A673 (cell line): ENCODE results near the gene HOXD9. TPM values are rescaled to one million over a fixed set of nuclear protein-coding genes. Genes with fewer than 3 reads are reported as not detected.
A peak's percentile ranks its signal among the peaks of the same experiment; 100 is the strongest.

Experiments
- Bru-seq: library from RNA; stranded (reverse); fragments of 400-500 nt; gene quantifications from one replicate; lab custom pipeline; 2021; lab: Mats Ljungman, UMichigan
- BruChase-seq, 2 experiments: library from RNA; stranded (reverse); fragments of 400-500 nt; gene quantifications; one replicate each; lab custom pipeline; 2021; lab: Mats Ljungman, UMichigan
- BruUV-seq: library from RNA; stranded (reverse); fragments of 400-500 nt; replicated peaks from 2 replicates; lab custom pipeline; 2021; lab: Mats Ljungman, UMichigan
- CTCF ChIA-PET: fragments of 300-600 bp; sonication (Branson Sonifier 250); formaldehyde crosslinking; loops from one replicate; lab custom pipeline; 2022; ENCODE audit warnings: antibody characterized with exemption; lab: Charles Lee
- POLR2A ChIA-PET: fragments of 300-600 bp; sonication (Branson Sonifier 250); formaldehyde crosslinking; loops from one replicate; lab custom pipeline; 2022; ENCODE audit warnings: antibody characterized with exemption; ENCODE audit not compliant: low non-redundant PET; lab: Charles Lee
- DNase-seq: peaks from one replicate; pipeline ENCODE4 v3.0.0-alpha.2; 2015; ENCODE audit warnings: low spot score
- H3K27ac ChIP-seq: fragments of 200-600 bp; sonication (generic); 2 replicates; pipeline ENCODE4 v1.5.1; 2016; ENCODE audit warnings: mixed run types, low read depth, mild to moderate bottlenecking, mixed read lengths, antibody characterized with exemption, low read length; ENCODE audit not compliant: poor library complexity, severe bottlenecking
- H3K27me3 ChIP-seq: fragments of 200-600 bp; sonication (generic); replicated peaks from 2 replicates; pipeline ENCODE4 v1.6.1; 2017; ENCODE audit warnings: mixed run types, low read depth, mild to moderate bottlenecking, mixed read lengths, antibody characterized with exemption, low read length; ENCODE audit not compliant: insufficient read depth, poor library complexity
- H3K36me3 ChIP-seq: fragments of 200-600 bp; sonication (generic); 2 replicates; pipeline ENCODE4 v1.6.1; 2016; ENCODE audit warnings: mixed run types, mild to moderate bottlenecking, mixed read lengths, antibody characterized with exemption, low read length; ENCODE audit not compliant: insufficient read depth, poor library complexity, severe bottlenecking
- H3K4me1 ChIP-seq: fragments of 200-600 bp; sonication (generic); 2 replicates; pipeline ENCODE4 v1.6.1; 2017; ENCODE audit warnings: mixed run types, mild to moderate bottlenecking, mixed read lengths, antibody characterized with exemption, low read length; ENCODE audit not compliant: insufficient read depth, poor library complexity, severe bottlenecking
- H3K4me3 ChIP-seq: fragments of 200-600 bp; sonication (generic); 2 replicates; pipeline ENCODE4 v1.5.1; 2016; ENCODE audit warnings: low read depth, mixed run types, mild to moderate bottlenecking, mixed read lengths, low read length; ENCODE audit not compliant: poor library complexity, severe bottlenecking
- H3K9me3 ChIP-seq: fragments of 200-600 bp; sonication (generic); 2 replicates; pipeline ENCODE4 v1.6.1; 2016; ENCODE audit warnings: mixed run types, low read depth, mild to moderate bottlenecking, mixed read lengths, antibody characterized with exemption, low read length; ENCODE audit not compliant: poor library complexity, severe bottlenecking
- EZH2 ChIP-seq: fragments of 200-600 bp; sonication (generic); IDR thresholded peaks from 2 replicates; pipeline ENCODE4 v1.6.1; 2017; ENCODE audit warnings: borderline replicate concordance, low read depth, mild to moderate bottlenecking, mixed read lengths, antibody characterized with exemption, low read length; ENCODE audit not compliant: poor library complexity, severe bottlenecking
- intact Hi-C: fragments of 100-400 bp; cut with micrococcal nuclease; formaldehyde crosslinking; loops from one replicate; pipeline ENCODE4 v1.10.0; 2022; ENCODE audit not compliant: unreplicated experiment
- long read RNA-seq: library from polyadenylated mRNA; stranded (forward); transcript quantifications from one replicate; pipeline ENCODE4 v2.0.0, GENCODE V29; 2022
- total RNA-seq: library from RNA; stranded (reverse); gene quantifications from 2 replicates; pipeline ENCODE4 v1.2.3, GENCODE V29; 2021
- TF ChIP-seq, protein P1 (sequence below): fragments of 300-800, 200-600 bp; sonication (generic); conservative IDR thresholded peaks from 2 replicates; pipeline ENCODE4 v1.5.1; 2017; ENCODE audit warnings: low read depth, mild to moderate bottlenecking, antibody characterized with exemption, low read length, moderate library complexity, mixed read lengths

The HOXD9 gene
- total RNA-seq: 63.0 and 64.9 TPM in 2 replicates
- Bru-seq, nascent RNA: percentile 92 among the genes with signal in this experiment
- BruChase-seq, experiment 1, labeled RNA remaining after a 2-hour chase: percentile 98 among the genes with signal in this experiment
- percentile 95 among the genes with signal in this experiment for BruChase-seq, experiment 2, labeled RNA remaining after a 6-hour chase
- long read RNA-seq, transcript HOXD9-201 (2 exons, 1,870 nt): major isoform, 66 of 99 reads
- long read RNA-seq, partial matches to known transcripts: 1 of 99 reads
- long read RNA-seq, other reads (novel, unspliced or antisense): 32 of 99 reads

DNA sequence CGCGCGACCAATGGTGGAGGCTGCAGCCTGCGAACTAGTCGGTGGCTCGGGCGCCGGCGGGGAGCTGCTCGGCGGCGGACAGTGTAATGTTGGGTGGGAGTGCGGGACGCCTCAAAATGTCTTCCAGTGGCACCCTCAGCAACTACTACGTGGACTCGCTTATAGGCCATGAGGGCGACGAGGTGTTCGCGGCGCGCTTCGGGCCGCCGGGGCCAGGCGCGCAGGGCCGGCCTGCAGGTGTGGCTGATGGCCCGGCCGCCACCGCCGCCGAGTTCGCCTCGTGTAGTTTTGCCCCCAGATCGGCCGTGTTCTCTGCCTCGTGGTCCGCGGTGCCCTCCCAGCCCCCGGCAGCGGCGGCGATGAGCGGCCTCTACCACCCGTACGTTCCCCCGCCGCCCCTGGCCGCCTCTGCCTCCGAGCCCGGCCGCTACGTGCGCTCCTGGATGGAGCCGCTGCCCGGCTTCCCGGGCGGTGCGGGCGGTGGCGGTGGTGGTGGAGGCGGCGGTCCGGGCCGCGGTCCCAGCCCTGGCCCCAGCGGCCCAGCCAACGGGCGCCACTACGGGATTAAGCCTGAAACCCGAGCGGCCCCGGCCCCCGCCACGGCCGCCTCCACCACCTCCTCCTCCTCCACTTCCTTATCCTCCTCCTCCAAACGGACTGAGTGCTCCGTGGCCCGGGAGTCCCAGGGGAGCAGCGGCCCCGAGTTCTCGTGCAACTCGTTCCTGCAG is at the start of gene HOXD9:
HOXD9 (plus strand) TSS at position 37 of the 728 bp plus-strand sequence; CDS start at position 87, 50 bp downstream.
- peak within 1 kb of the TSS; percentile 98 for H3K27ac ChIP-seq
- intact Hi-C loops: loop anchor here (10.0 kb wide), 1 partner anchor 1632 kb away; no protein-coding TSS in a partner anchor
- ChIA-PET CTCF (interaction anchor here (0.6 to 2.1 kb wide), 5 partner anchors 12 to 531 kb away, joined by 3 to 8 read pairs (median 4); no protein-coding TSS in a partner anchor), POLR2A (interaction anchor here (0.7 kb wide), 1 partner anchor 804 kb away, joined by 8 read pairs; no protein-coding TSS in a partner anchor)
- H3K4me3 ChIP-seq: peak within 1 kb of the TSS; percentile 71
- DNase-seq: peak; percentile 92
- no peaks in the 10 kb centered on the region for H3K27me3 ChIP-seq
- no TSS peak for BruUV-seq
- peaks cover 59% of the 10 kb centered on the region for H3K36me3 ChIP-seq
- H3K4me1 ChIP-seq: peaks cover 62% of the 10 kb centered on the region
- H3K9me3 ChIP-seq: no peaks in the 10 kb centered on the region
- TF ChIP-seq EZH2: no peak
- TF ChIP-seq, protein P1, sequence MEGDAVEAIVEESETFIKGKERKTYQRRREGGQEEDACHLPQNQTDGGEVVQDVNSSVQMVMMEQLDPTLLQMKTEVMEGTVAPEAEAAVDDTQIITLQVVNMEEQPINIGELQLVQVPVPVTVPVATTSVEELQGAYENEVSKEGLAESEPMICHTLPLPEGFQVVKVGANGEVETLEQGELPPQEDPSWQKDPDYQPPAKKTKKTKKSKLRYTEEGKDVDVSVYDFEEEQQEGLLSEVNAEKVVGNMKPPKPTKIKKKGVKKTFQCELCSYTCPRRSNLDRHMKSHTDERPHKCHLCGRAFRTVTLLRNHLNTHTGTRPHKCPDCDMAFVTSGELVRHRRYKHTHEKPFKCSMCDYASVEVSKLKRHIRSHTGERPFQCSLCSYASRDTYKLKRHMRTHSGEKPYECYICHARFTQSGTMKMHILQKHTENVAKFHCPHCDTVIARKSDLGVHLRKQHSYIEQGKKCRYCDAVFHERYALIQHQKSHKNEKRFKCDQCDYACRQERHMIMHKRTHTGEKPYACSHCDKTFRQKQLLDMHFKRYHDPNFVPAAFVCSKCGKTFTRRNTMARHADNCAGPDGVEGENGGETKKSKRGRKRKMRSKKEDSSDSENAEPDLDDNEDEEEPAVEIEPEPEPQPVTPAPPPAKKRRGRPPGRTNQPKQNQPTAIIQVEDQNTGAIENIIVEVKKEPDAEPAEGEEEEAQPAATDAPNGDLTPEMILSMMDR: no peak

GRCh38 chr2:176072951-176073904 is 49.3 kb upstream of the HOXD9 start:
- H3K27ac ChIP-seq: no peak overlapping the region
- peaks cover 93% of the 10 kb centered on the region for H3K27me3 ChIP-seq
- H3K4me1 ChIP-seq: peaks cover 12% of the 10 kb centered on the region
- intact Hi-C loops: no loop called here
- TF ChIP-seq EZH2: no peak
- TF ChIP-seq, protein P1: no peak
- H3K4me3 ChIP-seq: peak overlapping the region; percentile 16
- DNase-seq: peak; percentile 85
- ChIA-PET POLR2A (interaction anchor here (0.5 to 0.7 kb wide), 3 partner anchors 64 to 402 kb away, joined by 3 to 4 read pairs (median 3); no protein-coding TSS in a partner anchor), CTCF (interaction anchor here (1.0 kb wide), 1 partner anchor 822 kb away, joined by 3 read pairs; no protein-coding TSS in a partner anchor)
- H3K36me3 ChIP-seq: no peaks in the 10 kb centered on the region
- H3K9me3 ChIP-seq: no peaks in the 10 kb centered on the region
- no TSS peak for BruUV-seq
